Measurements from ENCODE around the gene CBFA2T3.

DNA sequence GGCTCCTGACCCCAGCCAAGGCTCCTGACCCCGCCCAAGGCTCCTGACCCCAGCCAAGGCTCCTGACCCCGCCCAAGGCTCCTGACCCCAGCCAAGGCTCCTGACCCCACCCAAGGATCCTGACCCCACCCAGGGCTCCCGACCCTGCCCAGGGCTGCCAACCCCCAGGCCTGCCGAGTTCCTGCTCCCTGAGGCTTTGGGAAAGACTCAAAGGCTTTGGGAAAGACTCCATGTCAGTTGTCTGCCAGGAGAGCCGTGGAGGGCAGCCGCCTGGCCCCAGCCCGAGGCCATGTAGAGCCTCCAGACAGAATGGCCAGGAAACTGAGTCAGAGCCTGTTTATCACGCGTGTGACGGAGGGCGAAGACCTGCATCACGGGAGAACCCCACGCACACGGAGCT is 21.1 kb downstream of the CBFA2T3 start:
- TF ChIP-seq CTCF (IDR thresholded peaks at IDR 0.05) (no peak), POLR2A (IDR thresholded peaks at IDR 0.05) (no peak)
